Skeletal muscle satellite cell (primary cell): ENCODE data around the gene MRPS7.

Source experiments
- H3K27me3 ChIP-seq: 2 replicates; pipeline ENCODE4 v1.7.0; 2013; ENCODE audit warnings: low read length; ENCODE audit not compliant: control insufficient read depth, insufficient read depth
- H3K36me3 ChIP-seq: 2 replicates; pipeline ENCODE4 v1.7.0; 2013; ENCODE audit warnings: mild to moderate bottlenecking, control low read depth, low read length; ENCODE audit not compliant: insufficient read depth
- H3K4me1 ChIP-seq: 2 replicates; pipeline ENCODE4 v1.7.0; 2013; ENCODE audit warnings: low read length; ENCODE audit not compliant: control insufficient read depth, insufficient read depth
- H3K4me2 ChIP-seq: 2 replicates; pipeline ENCODE4 v1.7.0; 2013; ENCODE audit warnings: mild to moderate bottlenecking, low read length
- H3K4me3 ChIP-seq: 2 replicates; pipeline ENCODE4 v1.7.0; 2013; ENCODE audit warnings: low read length
- H3K9ac ChIP-seq: 2 replicates; pipeline ENCODE4 v1.7.0; 2013; ENCODE audit warnings: mild to moderate bottlenecking, low read depth, low read length, moderate library complexity
- H3K9me3 ChIP-seq: replicated peaks from 2 replicates; pipeline ENCODE4 v1.7.0; 2013; ENCODE audit warnings: mild to moderate bottlenecking, control low read depth, low read length

MRPS7 gene

DNA sequence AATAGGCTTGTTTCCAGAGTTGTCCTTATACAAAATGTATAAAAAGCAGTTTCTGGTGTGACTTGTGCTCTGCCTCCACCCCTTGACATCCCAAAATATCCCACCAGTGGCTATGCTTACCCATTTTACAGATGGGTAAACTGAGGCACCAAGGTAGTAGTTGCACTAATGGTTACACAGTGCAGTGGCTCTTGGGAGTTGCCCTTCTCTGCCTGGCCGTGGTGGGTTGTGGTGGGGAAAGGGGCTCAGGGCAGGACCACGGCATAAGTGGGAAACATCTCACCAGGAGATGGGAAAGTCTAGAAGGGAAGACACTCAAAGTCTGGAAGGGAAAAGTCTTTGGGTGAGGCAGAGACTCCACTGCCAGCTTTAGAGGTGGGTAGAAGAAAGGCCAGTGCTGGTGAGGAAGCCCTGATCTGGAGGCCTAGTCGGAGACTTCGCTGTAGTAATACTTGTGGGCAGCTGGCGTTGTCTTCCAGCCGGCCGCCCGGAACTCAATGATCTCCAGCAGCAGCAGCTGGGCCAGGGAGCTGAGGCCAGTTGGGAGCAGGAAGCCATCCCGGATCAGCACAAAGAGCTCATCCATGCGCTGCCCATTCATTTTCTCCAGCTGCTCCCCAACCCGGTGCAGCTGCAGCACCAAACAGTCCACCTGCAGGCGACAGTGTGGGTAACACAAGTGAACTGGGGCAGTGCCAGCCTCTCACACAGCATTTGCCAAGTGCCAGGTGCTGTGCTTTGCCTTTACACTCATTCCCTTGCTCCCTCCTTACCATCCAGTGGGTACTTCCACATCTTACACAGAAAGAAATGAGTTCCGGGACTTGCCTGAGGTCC, 4.9 kb downstream of the MRPS7 start:
- Histone ChIP-seq H3K36me3 (peaks cover 32% of the 10 kb centered on the region), H3K9ac (no peak overlapping the region), H3K9me3 (no peaks in the 10 kb centered on the region), H3K27me3 (no peaks in the 10 kb centered on the region), H3K4me3 (no peak overlapping the region), H3K4me1 (peaks cover 23% of the 10 kb centered on the region), H3K4me2 (no peak overlapping the region)

DNA sequence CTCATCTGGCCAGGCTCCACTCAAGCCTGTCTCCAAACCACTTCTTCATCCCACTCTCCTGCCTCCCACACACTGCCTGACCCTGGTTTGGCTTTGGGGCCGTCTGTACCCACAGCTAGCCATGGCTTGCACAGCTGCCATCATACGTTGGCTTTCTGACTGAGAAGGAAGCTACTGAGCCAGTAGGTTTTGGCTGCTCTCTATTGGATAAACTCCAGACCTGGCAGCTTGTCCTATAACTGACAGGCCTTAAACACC, 5.4 kb downstream of the MRPS7 start:
- Histone ChIP-seq H3K4me3 (no peak overlapping the region), H3K9me3 (no peaks in the 10 kb centered on the region), H3K4me2 (no peak overlapping the region), H3K9ac (no peak overlapping the region), H3K4me1 (peaks cover 29% of the 10 kb centered on the region), H3K36me3 (peaks cover 32% of the 10 kb centered on the region), H3K27me3 (no peaks in the 10 kb centered on the region)

DNA sequence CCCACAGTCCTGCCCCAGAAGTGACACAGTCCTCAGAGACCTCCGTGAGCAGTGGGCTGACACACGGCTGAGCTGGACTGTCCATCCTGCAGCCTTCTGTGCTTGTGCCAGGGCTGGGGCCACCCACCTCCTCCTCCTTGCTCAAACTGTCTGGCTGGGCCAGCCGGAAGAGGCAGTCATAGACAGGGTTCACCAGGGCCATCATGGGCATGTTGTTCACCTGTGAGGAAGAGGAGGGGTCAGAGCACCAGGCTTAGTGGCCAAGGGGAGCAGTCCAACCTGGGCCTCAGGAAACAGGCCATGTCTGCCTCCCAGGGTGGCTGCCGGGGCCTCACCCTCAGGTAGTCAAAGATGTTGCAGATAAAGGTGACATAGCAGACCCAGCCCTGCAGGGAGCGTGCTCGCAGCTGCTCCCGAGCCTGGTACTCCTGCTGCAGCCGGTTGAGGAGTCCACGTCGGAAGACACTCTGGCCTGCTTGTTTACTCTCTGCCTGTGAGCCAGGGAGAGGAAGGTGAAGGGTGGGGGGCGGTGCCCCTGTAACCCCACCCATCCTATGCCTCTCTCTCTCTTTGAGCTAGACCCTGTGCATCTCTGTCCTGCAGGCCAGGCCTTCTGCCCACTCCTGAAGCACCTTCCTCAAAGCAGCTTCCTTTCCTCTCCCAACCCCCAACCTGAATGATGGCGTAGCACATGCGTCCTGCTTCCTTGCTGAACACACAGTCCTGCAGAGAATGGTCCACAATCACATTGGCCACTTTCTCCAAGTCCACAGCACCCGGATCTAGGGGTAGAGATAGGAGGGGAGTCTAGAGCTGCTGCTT, 5.9 kb downstream of the MRPS7 start:
- no peak overlapping the region for H3K4me2 ChIP-seq
- H3K36me3 ChIP-seq: peaks cover 32% of the 10 kb centered on the region
- H3K9ac ChIP-seq: no peak overlapping the region
- H3K4me3 ChIP-seq: no peak overlapping the region
- no peaks in the 10 kb centered on the region for H3K9me3 ChIP-seq
- no peaks in the 10 kb centered on the region for H3K27me3 ChIP-seq
- peaks cover 30% of the 10 kb centered on the region for H3K4me1 ChIP-seq

DNA sequence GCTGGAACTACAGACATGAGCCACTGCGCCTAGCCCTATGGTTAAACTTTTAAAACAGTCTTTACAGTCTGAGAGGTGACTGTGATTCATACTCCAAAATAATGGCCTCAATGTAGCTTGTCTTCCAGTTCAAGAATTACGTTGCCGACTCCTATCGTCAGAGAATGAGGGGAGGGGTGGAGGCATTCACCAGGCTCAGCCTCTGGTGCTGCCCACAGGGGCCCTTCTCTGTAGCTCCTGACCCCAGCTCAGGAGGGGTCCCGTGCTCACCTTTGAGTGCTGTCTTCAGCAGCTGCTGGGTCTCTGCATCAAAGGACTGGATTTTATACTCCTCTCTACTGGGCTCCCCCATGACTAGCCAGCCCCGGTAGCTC, 8.2 kb downstream of the MRPS7 start:
- Histone ChIP-seq H3K9ac (peak overlapping the region; percentile 88), H3K36me3 (peaks cover 18% of the 10 kb centered on the region), H3K9me3 (no peaks in the 10 kb centered on the region)

DNA sequence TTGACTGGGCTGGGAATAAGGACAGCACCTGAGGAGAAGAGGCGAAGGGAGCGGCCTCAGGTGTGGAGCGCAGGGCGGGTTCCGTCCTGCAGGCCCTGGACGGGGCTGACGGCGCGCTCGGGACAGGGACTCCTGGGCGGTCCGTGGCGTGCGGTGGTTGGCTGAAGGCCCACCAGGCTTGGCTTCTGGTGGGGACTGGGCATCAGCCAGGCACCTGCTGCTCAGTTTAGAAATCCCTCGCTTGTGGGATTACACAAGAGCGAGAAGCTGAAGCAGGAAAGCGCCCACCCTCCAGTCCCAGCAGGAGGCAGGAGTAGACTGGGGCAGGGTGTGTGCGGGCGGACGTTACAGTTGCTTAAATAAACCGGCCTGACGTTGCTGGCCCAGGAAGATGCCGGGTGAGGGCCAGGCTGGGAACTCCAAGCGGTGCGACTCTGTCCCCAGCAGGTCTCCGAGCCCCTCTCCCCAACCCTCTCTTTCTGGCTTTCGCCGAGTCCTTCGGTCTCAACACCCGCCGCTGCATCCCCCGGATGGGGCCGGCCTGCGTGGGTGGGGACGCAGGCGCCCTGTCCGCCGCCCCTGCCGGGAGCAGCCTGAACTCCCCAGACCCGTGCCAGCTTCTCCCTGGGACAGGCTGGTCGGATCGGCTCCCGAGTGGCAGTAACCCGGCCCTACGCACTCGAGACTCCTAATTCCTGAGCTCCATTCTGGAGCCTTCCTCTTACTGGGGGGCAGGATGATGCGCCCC, 8.7 kb downstream of the MRPS7 start:
- H3K4me1 ChIP-seq: peaks cover 38% of the 10 kb centered on the region
- H3K36me3 ChIP-seq: peaks cover 17% of the 10 kb centered on the region
- no peaks in the 10 kb centered on the region for H3K27me3 ChIP-seq
- peak overlapping the region; percentile 88 for H3K9ac ChIP-seq
- H3K4me2 ChIP-seq: peak overlapping the region; percentile 97
- H3K9me3 ChIP-seq: no peaks in the 10 kb centered on the region
- peak overlapping the region; percentile 84 for H3K4me3 ChIP-seq

More for the DNA sequence above, 8.2 kb downstream of the MRPS7 start:
- Histone ChIP-seq H3K4me2 (peak overlapping the region; percentile 97), H3K4me1 (peaks cover 38% of the 10 kb centered on the region), H3K4me3 (peak overlapping the region; percentile 84), H3K27me3 (no peaks in the 10 kb centered on the region)

DNA sequence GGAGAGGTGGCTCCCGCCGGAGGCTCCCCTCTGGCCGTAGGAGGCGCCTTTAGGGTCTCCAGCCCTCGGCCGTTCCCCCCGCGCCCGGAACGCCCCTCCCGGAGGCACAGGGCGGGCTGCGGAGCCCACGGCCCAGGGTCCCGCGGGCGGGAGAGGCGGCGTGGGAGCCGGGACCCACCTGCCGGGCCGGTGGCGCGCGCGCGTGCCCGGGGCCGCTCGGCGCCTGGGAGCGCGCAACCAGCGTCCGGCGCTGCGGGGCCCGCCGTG, 9.2 kb downstream of the MRPS7 start, which contains the start of gene MIF4GD:
TSS of gene MIF4GD (minus strand) at position 266 of the 267 bp plus-strand sequence. CDS start 1,036 bp downstream, outside the sequence.
- no peaks in the 10 kb centered on the region for H3K27me3 ChIP-seq
- H3K9me3 ChIP-seq: no peaks in the 10 kb centered on the region
- peak within 1 kb of the TSS; percentile 97 for H3K4me2 ChIP-seq
- peaks cover 38% of the 10 kb centered on the region for H3K4me1 ChIP-seq
- peak within 1 kb of the TSS; percentile 84 for H3K4me3 ChIP-seq
- peak within 1 kb of the TSS; percentile 88 for H3K9ac ChIP-seq
- peaks cover 12% of the 10 kb centered on the region for H3K36me3 ChIP-seq

DNA sequence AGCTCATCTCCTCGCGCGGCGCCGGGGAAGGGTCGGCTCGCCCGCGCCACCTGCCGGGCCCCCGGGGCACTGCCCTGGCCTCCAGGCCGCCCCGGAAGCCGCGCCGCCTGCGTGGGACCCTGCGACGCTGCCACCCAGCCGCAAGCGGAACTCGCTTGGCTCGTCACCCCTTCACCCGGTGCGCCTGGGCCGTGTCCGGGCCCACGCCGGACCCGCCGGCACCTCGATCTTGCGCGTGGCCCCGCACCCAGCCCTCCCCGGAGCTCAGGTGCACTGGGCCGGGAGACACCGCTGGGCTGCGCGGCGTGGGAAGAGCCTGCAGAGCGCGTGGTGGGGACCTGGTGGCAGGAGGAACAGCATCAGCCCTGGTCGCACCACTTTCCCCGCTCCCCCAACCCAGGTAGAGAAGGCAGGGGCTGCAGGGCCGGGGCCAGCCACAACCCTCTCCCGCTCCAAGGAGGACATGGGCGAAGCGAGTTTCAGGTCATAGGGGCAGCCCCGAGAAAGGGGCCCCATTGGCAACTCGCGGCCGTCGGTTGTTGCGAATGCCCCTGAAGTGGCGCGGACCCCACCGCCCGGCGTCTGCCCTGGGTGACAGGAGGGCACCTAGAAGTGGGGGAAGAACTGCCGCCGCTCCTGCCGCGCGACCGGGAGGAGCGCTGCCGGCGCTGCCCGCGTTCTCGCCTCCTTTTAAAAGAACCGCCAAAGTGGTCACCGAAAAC, 9.7 kb downstream of the MRPS7 start:
- H3K9ac ChIP-seq: peak overlapping the region; percentile 88
- H3K4me2 ChIP-seq: peak overlapping the region; percentile 97
- peaks cover 38% of the 10 kb centered on the region for H3K4me1 ChIP-seq
- H3K27me3 ChIP-seq: no peaks in the 10 kb centered on the region
- no peaks in the 10 kb centered on the region for H3K9me3 ChIP-seq
- peaks cover 7% of the 10 kb centered on the region for H3K36me3 ChIP-seq
- peak overlapping the region; percentile 84 for H3K4me3 ChIP-seq

DNA sequence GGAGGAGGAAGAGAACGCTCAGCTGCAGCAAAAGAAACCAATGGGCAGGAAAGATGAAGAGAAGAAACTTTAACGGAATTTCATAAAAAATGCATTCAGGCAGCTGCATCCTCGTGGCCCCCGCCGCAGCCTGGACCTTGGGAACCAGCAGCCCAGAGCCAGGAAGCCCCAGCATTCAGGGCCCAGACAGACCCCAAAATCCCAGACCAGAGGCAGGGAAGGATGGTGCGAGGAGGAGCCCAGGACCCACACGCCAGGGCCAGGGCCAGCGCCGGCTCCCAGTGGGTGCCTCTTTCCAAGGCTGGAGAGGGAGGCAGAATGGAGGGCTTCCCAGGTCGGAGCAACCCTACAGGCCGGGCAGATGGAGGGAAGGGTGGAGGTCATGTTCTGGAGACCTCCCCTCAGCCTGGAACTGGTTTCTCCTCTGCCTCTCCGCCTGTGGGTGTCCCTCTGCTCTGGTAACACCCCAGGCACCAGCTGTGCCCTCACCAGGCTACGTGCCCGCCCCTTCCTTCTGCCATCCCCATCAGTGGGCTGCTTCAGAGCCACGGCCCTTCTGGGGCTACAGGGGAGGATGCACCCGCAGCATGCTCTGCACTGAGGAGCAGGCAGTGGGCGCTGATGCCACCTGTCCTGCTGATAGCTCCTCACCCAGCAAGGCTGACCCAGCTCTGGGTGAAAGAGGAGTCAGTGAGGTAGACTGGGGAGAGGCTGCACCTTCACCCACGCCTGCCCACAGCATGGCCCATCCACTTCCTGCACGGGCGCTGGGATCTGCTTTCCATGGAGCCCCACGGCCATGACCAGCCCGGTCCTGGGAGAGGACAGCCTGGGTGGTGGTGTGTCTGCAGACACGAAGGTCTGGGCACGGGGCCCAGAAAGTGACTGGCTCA, 10.5 kb downstream of the MRPS7 start:
- no peaks in the 10 kb centered on the region for H3K27me3 ChIP-seq
- peak overlapping the region; percentile 88 for H3K9ac ChIP-seq
- H3K4me1 ChIP-seq: peaks cover 34% of the 10 kb centered on the region
- peak overlapping the region; percentile 84 for H3K4me3 ChIP-seq
- peak overlapping the region; percentile 97 for H3K4me2 ChIP-seq
- peaks cover 1% of the 10 kb centered on the region for H3K36me3 ChIP-seq
- no peaks in the 10 kb centered on the region for H3K9me3 ChIP-seq

DNA sequence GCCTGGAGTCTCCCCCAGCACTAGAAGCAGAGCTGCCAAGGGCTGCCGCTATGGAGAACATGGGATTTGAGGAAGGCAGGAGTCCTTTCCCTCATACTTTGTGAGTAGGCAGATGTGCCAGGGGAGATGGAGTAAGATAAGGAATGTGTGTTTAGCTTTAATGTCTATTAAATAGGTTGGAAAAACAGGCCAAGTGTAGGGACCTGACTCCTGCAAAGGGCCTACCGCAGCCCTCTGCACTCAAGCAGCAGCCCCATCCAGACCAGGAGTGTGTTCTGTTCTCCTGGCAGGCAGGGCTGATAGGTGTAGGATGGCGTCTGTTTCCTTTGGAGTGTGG, 11.1 kb downstream of the MRPS7 start:
- Histone ChIP-seq H3K4me1 (peaks cover 37% of the 10 kb centered on the region), H3K9me3 (no peaks in the 10 kb centered on the region)

DNA sequence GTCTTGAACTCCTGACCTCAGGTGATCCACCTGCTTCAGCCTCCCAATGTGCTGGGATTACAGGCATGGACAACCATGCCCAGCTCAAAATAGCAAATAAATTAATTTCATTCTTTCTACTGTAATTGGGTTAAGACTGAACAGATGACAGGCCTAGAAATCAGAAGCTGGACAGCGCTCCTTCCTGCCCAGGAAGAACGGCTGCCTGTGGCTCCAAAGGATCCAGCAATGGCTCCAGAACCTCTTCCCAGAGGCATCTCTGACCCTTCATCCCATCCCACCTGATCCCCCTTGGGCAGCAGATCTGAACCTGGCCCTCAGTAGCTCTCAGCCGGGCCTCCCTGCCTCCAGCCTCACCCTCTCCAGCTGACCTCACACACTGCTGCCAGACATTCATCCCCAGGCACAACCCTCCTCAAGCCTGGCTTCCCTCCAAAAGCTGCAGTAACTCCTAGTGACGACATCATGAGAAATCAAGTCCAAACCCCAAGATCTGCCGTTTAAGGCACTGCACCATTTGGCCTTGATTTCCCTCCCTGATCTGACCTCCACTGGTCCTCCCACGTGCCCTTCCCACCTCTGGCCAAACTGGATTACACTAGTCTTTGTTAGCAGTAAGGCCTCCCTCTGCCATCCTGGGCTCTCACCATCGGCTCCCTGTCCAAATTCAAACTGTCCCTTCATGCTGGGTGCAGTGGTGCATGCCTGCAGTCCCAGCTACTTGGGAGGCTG, 12.5 kb downstream of the MRPS7 start:
- no peak overlapping the region for H3K4me2 ChIP-seq
- no peaks in the 10 kb centered on the region for H3K36me3 ChIP-seq
- peaks cover 42% of the 10 kb centered on the region for H3K4me1 ChIP-seq
- no peaks in the 10 kb centered on the region for H3K27me3 ChIP-seq
- no peaks in the 10 kb centered on the region for H3K9me3 ChIP-seq
- H3K9ac ChIP-seq: no peak overlapping the region
- no peak overlapping the region for H3K4me3 ChIP-seq

More for the DNA sequence above, 11.1 kb downstream of the MRPS7 start:
- Histone ChIP-seq H3K4me2 (no peak overlapping the region), H3K36me3 (no peaks in the 10 kb centered on the region), H3K4me3 (no peak overlapping the region), H3K9ac (no peak overlapping the region), H3K27me3 (no peaks in the 10 kb centered on the region)
